Measurements from ENCODE around the gene FAF1. TPM values are rescaled to one million over a fixed set of nuclear protein-coding genes. Genes with fewer than 3 reads are reported as not detected.
"Not testable (repeated sequence)": the region's sequence is repeated elsewhere in the genome, so short reads cannot be mapped to it uniquely, and the experiment has no call there.

FAF1 gene
- total RNA-seq, 1 experiment from 2014 or later, result 124 TPM

DNA sequence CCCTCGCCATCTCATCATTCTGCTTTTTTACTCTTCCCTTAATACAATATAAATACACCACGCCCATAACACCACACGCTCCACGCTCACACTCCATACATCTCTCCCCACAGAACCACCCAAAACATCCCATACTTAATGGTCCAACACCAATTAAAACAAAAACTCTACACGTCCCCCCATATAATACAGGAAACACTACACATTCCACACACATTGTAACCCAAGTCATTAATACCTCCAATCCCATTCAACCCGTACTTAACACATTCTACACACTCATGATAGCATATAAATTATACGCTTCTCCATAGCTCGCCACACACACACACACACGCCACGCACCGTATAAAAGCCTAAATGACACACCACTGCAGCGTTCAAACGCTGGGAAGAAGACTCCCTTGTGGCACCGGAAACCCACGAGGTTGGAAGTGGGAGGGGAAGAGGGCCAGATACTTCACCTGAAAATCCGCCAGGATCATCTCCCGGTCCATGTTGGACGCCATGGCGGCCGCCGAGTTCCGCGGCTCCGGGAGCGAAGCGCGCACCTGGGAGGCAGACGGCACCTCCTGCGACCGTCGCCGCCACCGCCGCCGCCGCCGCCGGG, 659 bp downstream of the FAF1 start:
- peak overlapping the region; percentile 56 for H3K27ac ChIP-seq
- peak overlapping the region; percentile 86 for H3K4me3 ChIP-seq
- no peaks in the 10 kb centered on the region for H3K9me3 ChIP-seq (replicated peaks)
- peak; percentile 42 to 55 for DNase-seq
- H3K27me3 ChIP-seq, result no peaks in the 10 kb centered on the region
- peaks cover 23% of the 10 kb centered on the region for H3K36me3 ChIP-seq
- 0 out of 2 replicates have a peak, but pooled peaks cover 5% of the 10 kb centered on the region for H3K4me1 ChIP-seq

GRCh38 chr1:50955116-50955515, 5.0 kb downstream of the FAF1 start:
- Histone ChIP-seq H3K27ac (no peak overlapping the region), H3K4me1 (0 out of 2 replicates have a peak, but pooled peaks cover 5% of the 10 kb centered on the region), H3K9me3 (replicated peaks) (no peaks in the 10 kb centered on the region), H3K36me3 (peaks cover 30% of the 10 kb centered on the region), H3K4me3 (no peak overlapping the region), H3K27me3 (no peaks in the 10 kb centered on the region)
- DNase-seq, result no peak

GRCh38 chr1:50952566-50952965, 7.5 kb downstream of the FAF1 start:
- H3K4me3 ChIP-seq; H3K9me3 ChIP-seq (replicated peaks); H3K27me3 ChIP-seq; H3K4me1 ChIP-seq; H3K27ac ChIP-seq; DNase-seq: not testable (repeated sequence)
- H3K36me3 ChIP-seq, result peaks cover 31% of the 10 kb centered on the region

DNA sequence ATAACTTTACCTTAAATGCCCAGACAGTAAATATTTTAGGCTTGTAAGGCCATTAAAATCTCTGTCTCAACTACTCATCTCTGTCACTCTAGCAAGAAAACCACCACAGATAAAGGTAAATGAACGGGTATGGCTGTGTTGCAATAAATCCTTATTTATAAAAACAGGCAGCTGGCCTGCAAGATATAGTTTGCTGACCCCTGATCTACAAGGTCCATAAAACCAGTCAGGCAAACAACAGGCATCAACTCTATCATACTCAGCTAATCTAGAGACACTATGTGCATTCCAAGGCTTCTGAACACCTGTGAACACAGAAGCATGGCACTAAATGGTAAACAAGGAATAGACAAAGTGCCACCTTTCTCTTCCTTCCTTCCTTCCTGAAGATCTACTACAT, 9.7 kb downstream of the FAF1 start:
- no peak for DNase-seq
- Histone ChIP-seq H3K4me3 (no peak overlapping the region), H3K36me3 (peaks cover 22% of the 10 kb centered on the region), H3K4me1 (no peaks in the 10 kb centered on the region), H3K27me3 (no peaks in the 10 kb centered on the region), H3K9me3 (replicated peaks) (no peaks in the 10 kb centered on the region), H3K27ac (no peak overlapping the region)

- Histone ChIP-seq H3K4me3 (no peak overlapping the region), H3K4me1 (no peaks in the 10 kb centered on the region), H3K36me3 (peaks cover 14% of the 10 kb centered on the region), H3K9me3 (replicated peaks) (no peaks in the 10 kb centered on the region), H3K27ac (no peak overlapping the region), H3K27me3 (no peaks in the 10 kb centered on the region)
- DNase-seq, result no peak
These were observed 10.6 kb downstream of the FAF1 start for GRCh38 chr1:50949286-50949982.

DNA sequence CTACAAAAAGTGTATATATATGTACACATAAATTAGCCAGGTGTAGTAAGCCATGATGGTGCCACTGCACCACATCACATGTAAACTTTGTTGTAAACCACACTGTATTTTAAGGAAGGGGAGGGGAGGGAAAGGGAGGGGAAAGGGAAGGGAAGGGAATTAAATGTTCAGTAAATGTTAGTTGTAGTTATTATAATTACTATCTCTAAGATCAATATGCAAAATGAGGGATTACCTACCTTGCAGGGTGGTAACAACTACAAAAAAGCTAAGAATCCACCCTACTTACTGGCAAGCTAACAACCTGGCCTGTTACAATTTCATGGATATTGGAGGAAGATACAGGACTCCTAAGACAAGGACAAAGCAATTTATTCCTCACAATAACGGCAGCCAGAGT, 17.7 kb downstream of the FAF1 start:
- no peaks in the 10 kb centered on the region; the same call in 1 of the 2 replicates for H3K9me3 ChIP-seq (replicated peaks)
- DNase-seq, result no peak
- no peaks in the 10 kb centered on the region for H3K27me3 ChIP-seq
- peaks cover 8% of the 10 kb centered on the region; the same call in 1 of the 2 replicates for H3K36me3 ChIP-seq
- H3K4me1 ChIP-seq, result no peaks in the 10 kb centered on the region
- no peak overlapping the region for H3K27ac ChIP-seq
- H3K4me3 ChIP-seq, result no peak overlapping the region

DNA sequence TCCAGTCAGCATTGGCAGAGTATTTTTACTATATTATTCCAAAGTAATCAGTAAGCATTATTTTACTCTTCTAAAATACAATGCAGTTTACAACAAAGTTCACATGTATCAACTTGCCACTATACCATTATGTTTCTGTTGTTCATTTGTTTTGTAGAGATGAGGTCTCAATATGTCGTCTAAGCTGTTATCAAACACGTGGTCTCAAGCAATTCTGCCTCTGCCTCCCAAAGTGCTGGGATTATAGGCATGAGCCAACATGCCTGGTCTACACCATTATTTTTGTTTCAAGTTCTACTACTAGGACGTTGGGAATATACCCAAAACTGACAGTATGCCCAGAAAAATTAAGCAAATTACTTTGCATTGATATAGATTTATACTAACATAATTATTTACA, 19.8 kb downstream of the FAF1 start:
- no peaks in the 10 kb centered on the region; the same call in 1 of the 2 replicates for H3K9me3 ChIP-seq (replicated peaks)
- H3K4me3 ChIP-seq, result no peak overlapping the region
- no peak for DNase-seq
- no peaks in the 10 kb centered on the region for H3K4me1 ChIP-seq
- peaks cover 4% of the 10 kb centered on the region; the same call in 1 of the 2 replicates for H3K36me3 ChIP-seq
- H3K27me3 ChIP-seq, result no peaks in the 10 kb centered on the region
- no peak overlapping the region for H3K27ac ChIP-seq

- H3K4me3 ChIP-seq, result no peak overlapping the region
- H3K27me3 ChIP-seq, result no peaks in the 10 kb centered on the region
- peaks cover 8% of the 10 kb centered on the region; the same call in 1 of the 2 replicates for H3K36me3 ChIP-seq
- H3K27ac ChIP-seq, result no peak overlapping the region
- DNase-seq, result no peak
- H3K9me3 ChIP-seq (replicated peaks), result no peaks in the 10 kb centered on the region; the same call in 1 of the 2 replicates
- H3K4me1 ChIP-seq, result no peaks in the 10 kb centered on the region
These were observed 23.7 kb downstream of the FAF1 start for GRCh38 chr1:50936321-50936720.

GRCh38 chr1:50935276-50935675, 24.8 kb downstream of the FAF1 start:
- DNase-seq; H3K27me3 ChIP-seq; H3K4me3 ChIP-seq; H3K9me3 ChIP-seq (replicated peaks); H3K27ac ChIP-seq; H3K36me3 ChIP-seq; H3K4me1 ChIP-seq: not testable (repeated sequence)

DNA sequence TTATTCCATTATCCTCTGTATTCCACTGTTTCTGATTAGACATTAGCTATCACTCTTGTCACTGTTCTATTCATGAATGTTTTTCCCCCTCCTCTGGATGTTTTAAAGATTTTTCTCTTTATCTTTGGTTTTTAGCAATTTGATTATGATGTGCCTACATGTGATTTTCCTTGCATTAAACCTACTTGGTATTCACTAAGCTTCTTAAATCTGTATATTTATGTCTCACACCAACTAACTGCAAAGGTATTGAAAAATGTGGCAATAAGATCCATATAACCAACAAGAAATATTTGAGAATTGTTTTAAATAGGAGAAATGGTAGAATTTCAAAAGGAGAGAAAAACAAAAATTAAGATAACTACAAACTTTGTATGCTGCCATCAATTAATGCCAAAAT, 25.2 kb downstream of the FAF1 start:
- no peak overlapping the region for H3K27ac ChIP-seq
- no peak overlapping the region for H3K4me3 ChIP-seq
- DNase-seq, result no peak
- no peaks in the 10 kb centered on the region for H3K9me3 ChIP-seq (replicated peaks)
- no peaks in the 10 kb centered on the region for H3K4me1 ChIP-seq
- H3K27me3 ChIP-seq, result no peaks in the 10 kb centered on the region
- peaks cover 8% of the 10 kb centered on the region; the same call in 1 of the 2 replicates for H3K36me3 ChIP-seq

DNA sequence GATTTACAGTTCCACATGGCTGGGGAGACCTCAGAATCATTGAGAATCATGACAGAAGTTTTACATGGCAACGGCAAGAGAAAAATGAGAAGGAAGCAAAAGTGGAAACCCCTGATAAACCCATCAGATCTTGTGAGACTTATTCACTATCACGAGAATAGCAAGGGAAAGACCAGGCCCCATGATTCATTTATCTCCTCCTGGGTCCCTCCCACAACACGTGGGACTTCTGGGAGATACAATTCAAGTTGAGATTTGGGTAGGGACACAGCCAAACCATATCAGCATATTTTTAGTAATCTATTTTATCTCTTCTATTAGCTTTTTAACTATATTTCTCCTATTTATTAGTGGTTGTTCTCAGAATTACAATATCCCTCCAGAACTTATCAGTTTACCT, 26.3 kb downstream of the FAF1 start:
- DNase-seq; H3K4me1 ChIP-seq; H3K9me3 ChIP-seq (replicated peaks); H3K36me3 ChIP-seq; H3K4me3 ChIP-seq; H3K27ac ChIP-seq; H3K27me3 ChIP-seq: not testable (repeated sequence)

- H3K4me1 ChIP-seq; H3K27me3 ChIP-seq; H3K4me3 ChIP-seq; H3K27ac ChIP-seq; H3K36me3 ChIP-seq; H3K9me3 ChIP-seq (replicated peaks); DNase-seq: not testable (repeated sequence)
These were observed 28.0 kb downstream of the FAF1 start for GRCh38 chr1:50932043-50932442.

- Histone ChIP-seq H3K36me3 (peaks cover 8% of the 10 kb centered on the region; the same call in 1 of the 2 replicates), H3K27me3 (no peaks in the 10 kb centered on the region), H3K27ac (no peak overlapping the region), H3K4me3 (no peak overlapping the region), H3K4me1 (0 out of 2 replicates have a peak, but pooled peaks cover 3% of the 10 kb centered on the region), H3K9me3 (replicated peaks) (no peaks in the 10 kb centered on the region)
- no peak for DNase-seq
These were observed 28.9 kb downstream of the FAF1 start for GRCh38 chr1:50930965-50931737.

DNA sequence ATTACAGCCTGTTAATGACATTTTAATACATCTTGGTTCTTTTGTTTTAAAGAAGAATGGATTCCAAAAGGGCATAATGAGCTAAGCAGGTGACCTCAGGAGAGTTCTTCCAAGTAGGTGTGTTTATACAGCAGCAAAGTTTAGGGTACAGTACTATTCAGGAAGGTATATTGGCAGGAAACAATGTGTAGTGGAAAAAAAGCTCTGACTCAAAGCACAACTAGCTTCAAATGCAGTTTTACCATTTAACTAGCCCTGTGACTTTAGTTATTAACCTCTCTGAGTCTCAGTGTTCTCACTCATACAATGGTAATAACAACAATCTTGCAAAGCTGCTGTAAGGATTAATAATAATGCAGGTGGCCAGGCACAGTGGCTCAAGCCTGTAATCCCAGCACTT, 29.9 kb downstream of the FAF1 start:
- DNase-seq, result no peak
- 0 out of 2 replicates have a peak, but pooled peaks cover 8% of the 10 kb centered on the region for H3K36me3 ChIP-seq
- H3K4me1 ChIP-seq, result 0 out of 2 replicates have a peak, but pooled peaks cover 3% of the 10 kb centered on the region
- no peaks in the 10 kb centered on the region for H3K9me3 ChIP-seq (replicated peaks)
- H3K4me3 ChIP-seq, result no peak overlapping the region
- no peak overlapping the region for H3K27ac ChIP-seq
- H3K27me3 ChIP-seq, result no peaks in the 10 kb centered on the region
